Esophagus squamous epithelium (tissue), 5 donors: ENCODE results near the gene MBTPS2. TPM values are rescaled to one million over a fixed set of nuclear protein-coding genes. Genes with fewer than 3 reads are reported as not detected.
"Not testable (repeated sequence)": the region's sequence is repeated elsewhere in the genome, so short reads cannot be mapped to it uniquely, and the experiment has no call there.

Source experiments
- DNase-seq: peaks from one replicate; lab custom pipeline; 2025; lab: John Stamatoyannopoulos, UW
- H3K27ac ChIP-seq, 4 donors: fragments of 200-600 bp; sonication (generic); one replicate each; pipeline ENCODE4 v1.5.1; 2016 to 2019; ENCODE audit warnings: mild to moderate bottlenecking in 1 of 4
- H3K27me3 ChIP-seq, 4 donors: fragments of 200-600 bp; sonication (generic); 1 replicate in 3 of 4; 2 replicates in 1 of 4; pipeline versions ENCODE4 v1.5.1 to v1.6.0; 2017 to 2021; ENCODE audit warnings: antibody characterized with exemption in 1 of 4
- H3K36me3 ChIP-seq, 3 donors: fragments of 200-600 bp; sonication (generic); one replicate each; pipeline ENCODE4 v1.5.1; 2016 to 2019
- H3K4me1 ChIP-seq, 3 donors: fragments of 200-600 bp; sonication (generic); one replicate each; pipeline ENCODE4 v1.5.1; 2017 to 2019
- H3K4me3 ChIP-seq, 4 donors: fragments of 200-600 bp; sonication (generic); 1 replicate in 3 of 4; 2 replicates in 1 of 4; pipeline ENCODE4 v1.5.1; 2016 to 2019; ENCODE audit warnings: mild to moderate bottlenecking in 2 of 4, moderate library complexity in 1 of 4
- H3K9me3 ChIP-seq, 3 donors: fragments of 200-600 bp; sonication (generic); one replicate each; pipeline ENCODE4 v1.5.1; 2016 to 2019
- POLR2A ChIP-seq, 4 donors: fragments of 450-650 bp; IDR thresholded peaks; one replicate each; pipeline ENCODE4 v1.6.1; 2017; ENCODE audit warnings: antibody characterized with exemption in 4 of 4, mild to moderate bottlenecking in 4 of 4, moderate library complexity in 3 of 4
- WGBS, 2 donors: methylation state at CpG; one replicate each; pipeline ENCODE4 v1.1.5; 2018; 5-methylcytosine and 5-hydroxymethylcytosine counted together
- intact Hi-C: fragments of 100-400 bp; cut with DNase I; formaldehyde crosslinking; loops from one replicate; pipeline ENCODE4 v1.15.0; 2022
- total RNA-seq, 4 donors: library from RNA; depleted of rRNA; stranded (reverse); fragments of >200 nt; gene quantifications; one replicate each; pipeline ENCODE4 v1.1.0, GENCODE V29; 2016
- TF ChIP-seq, protein P1 (sequence below), 6 experiments: fragments of 450-650 bp in 4 of 6; fragments of 200-600 bp in 2 of 6; sonication (generic) in 2 of 6; IDR thresholded peaks; one replicate each; pipeline ENCODE4 v1.5.1; 2016 to 2019; ENCODE audit warnings: antibody characterized with exemption in 6 of 6, mild to moderate bottlenecking in 4 of 6, moderate library complexity in 4 of 6
- donor health status: DM: yes; HTN: yes; CAD: no.

MBTPS2 gene
- total RNA-seq, 4 donors from 2014 or later: 3.0 to 7.1 (median 5.8) TPM

DNA sequence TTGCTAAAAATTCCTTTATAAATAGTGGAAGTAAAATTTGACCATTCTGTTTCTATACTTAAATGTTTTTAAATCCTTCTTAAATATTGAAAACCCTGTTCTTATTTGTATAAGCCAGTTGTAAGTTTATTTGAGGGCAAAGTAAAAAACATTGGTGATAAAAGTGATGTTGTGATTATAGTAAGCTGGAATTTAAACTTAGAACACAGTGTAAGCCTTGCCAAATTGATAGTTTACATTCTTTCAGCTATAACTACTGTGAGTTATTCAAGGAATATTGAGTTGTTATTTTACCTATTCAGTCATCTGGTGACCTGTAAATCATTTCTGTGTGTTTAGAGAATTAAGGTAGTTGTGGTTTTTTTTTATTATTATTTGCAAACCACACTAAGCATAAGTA, 26.0 kb downstream of the MBTPS2 start:
- intact Hi-C loops: no loop called here
- Histone ChIP-seq H3K27me3 (no peaks in the 10 kb centered on the region), H3K36me3 (no peaks in the 10 kb centered on the region), H3K27ac (no peak overlapping the region), H3K4me1 (no peaks in the 10 kb centered on the region), H3K9me3 (no peaks in the 10 kb centered on the region), H3K4me3 (no peak overlapping the region)
- no peak for DNase-seq
- TF ChIP-seq POLR2A (IDR thresholded peaks at IDR 0.05): no peak
- TF ChIP-seq, protein P1, sequence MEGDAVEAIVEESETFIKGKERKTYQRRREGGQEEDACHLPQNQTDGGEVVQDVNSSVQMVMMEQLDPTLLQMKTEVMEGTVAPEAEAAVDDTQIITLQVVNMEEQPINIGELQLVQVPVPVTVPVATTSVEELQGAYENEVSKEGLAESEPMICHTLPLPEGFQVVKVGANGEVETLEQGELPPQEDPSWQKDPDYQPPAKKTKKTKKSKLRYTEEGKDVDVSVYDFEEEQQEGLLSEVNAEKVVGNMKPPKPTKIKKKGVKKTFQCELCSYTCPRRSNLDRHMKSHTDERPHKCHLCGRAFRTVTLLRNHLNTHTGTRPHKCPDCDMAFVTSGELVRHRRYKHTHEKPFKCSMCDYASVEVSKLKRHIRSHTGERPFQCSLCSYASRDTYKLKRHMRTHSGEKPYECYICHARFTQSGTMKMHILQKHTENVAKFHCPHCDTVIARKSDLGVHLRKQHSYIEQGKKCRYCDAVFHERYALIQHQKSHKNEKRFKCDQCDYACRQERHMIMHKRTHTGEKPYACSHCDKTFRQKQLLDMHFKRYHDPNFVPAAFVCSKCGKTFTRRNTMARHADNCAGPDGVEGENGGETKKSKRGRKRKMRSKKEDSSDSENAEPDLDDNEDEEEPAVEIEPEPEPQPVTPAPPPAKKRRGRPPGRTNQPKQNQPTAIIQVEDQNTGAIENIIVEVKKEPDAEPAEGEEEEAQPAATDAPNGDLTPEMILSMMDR (IDR thresholded peaks at IDR 0.05): no peak

DNA sequence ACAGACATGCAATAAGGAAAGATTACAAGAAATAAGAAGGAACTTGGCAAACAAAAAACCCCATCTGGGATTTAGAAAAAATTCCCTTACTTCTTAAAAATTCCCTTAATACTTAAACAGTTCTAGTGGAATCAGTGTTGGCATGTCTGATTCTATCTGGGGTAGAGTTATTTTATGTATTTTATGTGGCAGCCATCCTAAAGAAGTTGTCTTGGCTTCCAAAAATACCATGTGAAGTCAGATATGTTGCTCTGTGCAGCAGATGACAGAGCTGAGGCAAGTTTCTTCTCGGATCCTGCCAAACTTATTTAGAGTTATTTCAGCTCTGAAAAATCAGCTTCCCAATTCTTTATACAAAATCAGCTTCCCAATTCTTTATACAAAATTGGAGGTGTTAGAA, 31.1 kb downstream of the MBTPS2 start:
- no peak for DNase-seq

DNA sequence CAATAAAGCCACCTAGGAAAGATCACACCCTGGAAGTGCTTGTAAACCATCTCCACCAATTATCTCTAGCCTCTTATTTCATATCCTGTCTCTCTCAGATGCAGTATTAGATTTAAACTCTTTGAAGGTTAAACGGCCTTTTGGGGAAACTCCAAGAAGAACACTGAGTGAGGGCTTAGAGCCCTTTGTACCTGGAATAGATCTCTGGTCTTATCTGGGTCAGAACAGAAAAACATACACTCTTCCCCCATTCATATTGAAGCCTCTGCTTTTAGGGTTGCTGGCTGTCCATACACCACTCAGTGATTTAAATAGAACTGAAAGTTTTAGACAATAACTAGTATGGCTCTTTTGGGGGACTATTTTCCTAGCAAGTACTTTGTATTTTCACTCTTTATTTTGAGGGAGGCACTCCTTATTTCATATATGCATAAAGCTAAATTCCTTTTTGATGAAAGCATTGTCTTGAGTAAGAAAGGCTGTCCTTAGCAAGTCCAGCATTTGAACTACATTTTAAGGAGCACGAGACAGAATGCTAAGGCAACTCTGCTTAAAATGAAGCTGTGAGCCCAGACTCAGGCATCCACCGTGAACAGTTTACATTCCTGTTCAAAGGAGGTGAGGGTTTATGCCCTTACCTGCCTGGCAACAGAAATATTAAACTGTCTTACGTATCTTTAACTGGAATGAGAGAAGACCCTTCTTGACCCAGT, 33.8 kb downstream of the MBTPS2 start:
- DNase-seq: no peak
- H3K4me3 ChIP-seq: no peak overlapping the region
- H3K27ac ChIP-seq: no peak overlapping the region
- 65 to 80% methylated on average over 4 of the region's 4 CpGs for WGBS, 2 donors
- no peaks in the 10 kb centered on the region for H3K36me3 ChIP-seq
- no peaks in the 10 kb centered on the region for H3K27me3 ChIP-seq
- no peaks in the 10 kb centered on the region for H3K4me1 ChIP-seq
- TF ChIP-seq, protein P1 (IDR thresholded peaks at IDR 0.05): no peak
- TF ChIP-seq POLR2A (IDR thresholded peaks at IDR 0.05): no peak
- intact Hi-C loops: no loop called here
- no peaks in the 10 kb centered on the region for H3K9me3 ChIP-seq

More for the DNA sequence above, 31.1 kb downstream of the MBTPS2 start:
- H3K9me3 ChIP-seq: no peaks in the 10 kb centered on the region
- TF ChIP-seq, protein P1 (IDR thresholded peaks at IDR 0.05): no peak
- TF ChIP-seq POLR2A (IDR thresholded peaks at IDR 0.05): no peak
- H3K4me1 ChIP-seq: no peaks in the 10 kb centered on the region
- H3K4me3 ChIP-seq: no peak overlapping the region
- no peaks in the 10 kb centered on the region for H3K27me3 ChIP-seq
- H3K36me3 ChIP-seq: no peaks in the 10 kb centered on the region
- no peak overlapping the region for H3K27ac ChIP-seq
- 50 to 100% methylated on average over 1 of the region's 1 CpG for WGBS, 2 donors
- intact Hi-C loops: no loop called here

DNA sequence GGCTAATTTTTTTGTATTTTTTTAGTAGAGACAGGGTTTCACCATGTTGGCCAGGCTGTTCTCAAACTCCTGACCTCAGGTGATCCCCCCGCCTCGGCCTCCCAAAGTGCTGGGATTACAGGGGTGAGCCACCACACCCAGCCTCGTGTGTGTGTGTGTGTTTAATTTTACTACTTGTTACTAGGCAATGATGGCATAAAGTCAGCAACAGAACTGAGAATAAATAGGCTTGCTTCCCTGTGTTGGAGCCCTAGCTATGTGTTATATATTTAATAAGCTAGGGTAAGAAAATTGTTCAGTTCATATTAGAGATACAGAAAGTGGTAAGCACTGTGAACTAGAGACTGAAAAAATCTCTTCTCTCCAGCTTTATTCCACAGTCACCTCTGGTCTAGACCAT, 34.8 kb downstream of the MBTPS2 start:
- intact Hi-C loops, H3K4me1 ChIP-seq, H3K27ac ChIP-seq, DNase-seq, H3K4me3 ChIP-seq, H3K9me3 ChIP-seq, H3K36me3 ChIP-seq, H3K27me3 ChIP-seq: not testable (repeated sequence)
- 63% methylated on average over 3 of the region's 3 CpGs; no CpG with 5 or more reads in 1 of the 2 donors for WGBS, 2 donors

DNA sequence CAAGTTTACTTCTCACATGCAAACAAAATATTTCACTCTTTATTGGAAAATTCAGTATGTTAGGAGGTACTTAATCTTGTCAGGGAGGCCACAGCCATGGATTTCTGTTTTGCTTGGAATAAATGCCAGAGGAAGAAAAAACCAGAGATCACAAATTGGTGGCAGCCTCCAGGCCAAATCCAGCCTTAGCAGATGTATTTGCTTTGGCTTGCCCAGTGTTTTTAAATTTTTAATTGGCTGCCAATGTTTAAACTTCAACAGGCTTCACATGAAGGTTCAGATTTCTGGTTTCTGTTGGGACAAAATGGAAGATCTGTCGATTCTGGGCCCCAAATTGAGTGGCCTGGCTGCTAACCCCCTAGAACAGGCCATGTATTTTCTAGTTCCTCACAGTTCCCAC, 35.6 kb downstream of the MBTPS2 start:
- H3K36me3 ChIP-seq: peaks cover 0 to 12% (median 0%) of the 10 kb centered on the region in 3 donors
- DNase-seq: no peak
- H3K27me3 ChIP-seq: no peaks in the 10 kb centered on the region
- H3K4me3 ChIP-seq: no peak overlapping the region
- TF ChIP-seq, protein P1 (IDR thresholded peaks at IDR 0.05): no peak
- no peaks in the 10 kb centered on the region for H3K9me3 ChIP-seq
- intact Hi-C loops: no loop called here
- no peak overlapping the region for H3K27ac ChIP-seq
- no peaks in the 10 kb centered on the region for H3K4me1 ChIP-seq
- WGBS, 2 donors: 13 to 31% methylated on average over 1 of the region's 1 CpG
